A549 (cell line): ENCODE results near the gene TTLL9. TPM values are rescaled to one million over a fixed set of nuclear protein-coding genes. Genes with fewer than 3 reads are reported as not detected.

Experiments used
- ATAC-seq, 2 experiments: fragments of 200-7000 bp in 1 of 2; fragments of >200 bp in 1 of 2; cut with Nextera tagmentation in 1 of 2; cut with Tn5 transposase in 1 of 2; 3 replicates each; pipeline versions ENCODE4 v1.8.0 to v1.9.1; 2018 to 2020; ENCODE audit warnings: mild to moderate bottlenecking in 1 of 2, moderate library complexity in 1 of 2
- CTCF ChIA-PET: fragments of 300-600 bp; sonication (Branson Sonifier 250); formaldehyde crosslinking; extraction: SDS; loops from one replicate; lab custom pipeline; 2021; ENCODE audit warnings: antibody characterized with exemption, inconsistent platforms; lab: Yijun Ruan, JAX
- POLR2A ChIA-PET: fragments of 350-600 bp; formaldehyde crosslinking; extraction: SDS; loops from one replicate; lab custom pipeline; 2021; ENCODE audit warnings: antibody characterized with exemption, inconsistent platforms; lab: Yijun Ruan, JAX
- DNase-seq, 2 experiments: peaks; one replicate each; pipeline versions ENCODE4 v3.0.0 to v3.0.0-alpha.2; 2011 to 2016; ENCODE audit warnings: low read depth in 1 of 2, low spot score in 1 of 2
- FAIRE-seq: peaks from 2 replicates; lab custom pipeline; 2011; peaks lifted over from hg19 to GRCh38; lab: Jason Lieb, UNC
- H3K27ac ChIP-seq, 2 experiments: fragments of >200 bp; sonication (Bioruptor Twin); formaldehyde crosslinking; 3 replicates each; pipeline ENCODE4 v1.5.1; 2016 to 2017
- H3K4me1 ChIP-seq: fragments of >200 bp; sonication (Bioruptor Twin); formaldehyde crosslinking; 3 replicates; pipeline ENCODE4 v1.6.1; 2016
- H3K4me2 ChIP-seq: fragments of >200 bp; sonication (Bioruptor Twin); formaldehyde crosslinking; 3 replicates; pipeline ENCODE4 v1.6.1; 2016
- H3K4me3 ChIP-seq: fragments of >200 bp; sonication (Bioruptor Twin); formaldehyde crosslinking; 3 replicates; pipeline ENCODE4 v1.5.1; 2016
- H3K9me3 ChIP-seq: fragments of >200 bp; sonication (Bioruptor Twin); formaldehyde crosslinking; 3 replicates; pipeline ENCODE4 v1.6.1; 2016
- CBX2 ChIP-seq: fragments of 200-600 bp; sonication (generic); IDR thresholded peaks from 2 replicates; pipeline ENCODE4 v1.6.1; 2016; ENCODE audit warnings: low read depth, mild to moderate bottlenecking, borderline replicate concordance
- CEBPB ChIP-seq, 2 experiments: fragments of >200 bp in 1 of 2; sonication (Bioruptor Twin) in 1 of 2; formaldehyde crosslinking in 1 of 2; IDR thresholded peaks; 2 replicates each; pipeline ENCODE4 v1.6.1; 2012 to 2016
- CHD2 ChIP-seq: fragments of 150-350 bp; IDR thresholded peaks from 2 replicates; pipeline ENCODE4 v1.6.1; 2014; ENCODE audit warnings: low read length; ENCODE audit not compliant: partially characterized antibody
- E2F6 ChIP-seq: IDR thresholded peaks from 2 replicates; pipeline ENCODE4 v1.6.1; 2012; ENCODE audit warnings: low read depth, borderline replicate concordance
- EHMT2 ChIP-seq: fragments of 200-600 bp; sonication (generic); IDR thresholded peaks from 2 replicates; pipeline ENCODE4 v1.6.1; 2016; ENCODE audit warnings: antibody characterized with exemption, low read depth, mild to moderate bottlenecking, moderate library complexity
- ELK1 ChIP-seq: fragments of 150-350 bp; IDR thresholded peaks from 2 replicates; pipeline ENCODE4 v1.6.1; 2014; ENCODE audit warnings: low read depth, mild to moderate bottlenecking, low read length
- EP300 ChIP-seq, 2 experiments: fragments of >200 bp; sonication (Bioruptor Twin); formaldehyde crosslinking; IDR thresholded peaks; 2 replicates in 1 of 2; 3 replicates in 1 of 2; pipeline ENCODE4 v1.6.1; 2016 to 2017
- FOSL2 ChIP-seq, 2 experiments: fragments of 450-650 bp in 1 of 2; fragments of >200 bp in 1 of 2; sonication (Bioruptor Twin) in 1 of 2; formaldehyde crosslinking; IDR thresholded peaks; 2 replicates each; pipeline versions ENCODE4 v1.5.0 to v1.6.1; 2016 to 2020; ENCODE audit warnings: mild to moderate bottlenecking in 1 of 2, moderate library complexity in 1 of 2
- FOXS1 ChIP-seq: fragments of 250-450 bp; sonication (Bioruptor Pico); IDR thresholded peaks from 2 replicates; pipeline ENCODE4 v1.5.0; 2020; ENCODE audit warnings: mild to moderate bottlenecking, moderate library complexity
- GATA3 ChIP-seq: IDR thresholded peaks from 2 replicates; pipeline ENCODE4 v1.6.1; 2012; ENCODE audit warnings: borderline replicate concordance
- HOXB13 ChIP-seq: fragments of 250-450 bp; sonication (Bioruptor Pico); IDR thresholded peaks from 2 replicates; pipeline ENCODE4 v1.5.0; 2020; ENCODE audit warnings: low read depth, mild to moderate bottlenecking, moderate library complexity
- HOXB5 ChIP-seq: fragments of 250-450 bp; sonication (Bioruptor Pico); IDR thresholded peaks from 2 replicates; pipeline ENCODE4 v1.5.0; 2020; ENCODE audit warnings: mild to moderate bottlenecking, moderate library complexity
- JUN ChIP-seq, 2 experiments: fragments of >200 bp; sonication (Bioruptor Twin); formaldehyde crosslinking; IDR thresholded peaks; 2 replicates in 1 of 2; 3 replicates in 1 of 2; pipeline ENCODE4 v1.6.1; 2016 to 2017
- JUNB ChIP-seq: fragments of >200 bp; sonication (Bioruptor Twin); formaldehyde crosslinking; IDR thresholded peaks from 2 replicates; pipeline ENCODE4 v1.6.1; 2016
- NPAS2 ChIP-seq: fragments of 250-450 bp; sonication (Bioruptor Pico); IDR thresholded peaks from 2 replicates; pipeline ENCODE4 v1.8.0; 2022; ENCODE audit warnings: mild to moderate bottlenecking, moderate library complexity, borderline replicate concordance
- NR3C1 ChIP-seq: fragments of >200 bp; sonication (Bioruptor Twin); formaldehyde crosslinking; IDR thresholded peaks from 3 replicates; pipeline ENCODE4 v1.6.1; 2017
- RCOR1 ChIP-seq: fragments of 150-350 bp; IDR thresholded peaks from 2 replicates; pipeline ENCODE4 v1.6.1; 2014; ENCODE audit warnings: antibody characterized with exemption, low read length, low read depth
- RNF2 ChIP-seq: fragments of 200-600 bp; sonication (generic); IDR thresholded peaks from 2 replicates; pipeline ENCODE4 v1.6.1; 2016; ENCODE audit warnings: low read depth, mild to moderate bottlenecking, antibody characterized with exemption, moderate library complexity, borderline replicate concordance
- USF2 ChIP-seq: fragments of 450-650 bp; IDR thresholded peaks from 2 replicates; pipeline ENCODE4 v1.6.1; 2014; ENCODE audit warnings: antibody characterized with exemption
- ZFP36 ChIP-seq: fragments of 450-650 bp; IDR thresholded peaks from 2 replicates; pipeline ENCODE4 v1.6.1; 2014; ENCODE audit warnings: borderline replicate concordance; ENCODE audit not compliant: partially characterized antibody
- ZNF302 ChIP-seq: fragments of 250-450 bp; sonication (Bioruptor Pico); IDR thresholded peaks from 2 replicates; pipeline ENCODE4 v1.9.0; 2021; ENCODE audit warnings: inconsistent platforms, mild to moderate bottlenecking, moderate library complexity
- WGBS: methylation state at CpG from one replicate; pipeline ENCODE4 v1.1.6; 2017; ENCODE audit errors: missing lambda C conversion rate; 5-methylcytosine and 5-hydroxymethylcytosine counted together
- polyA plus RNA-seq, 4 experiments: library from polyadenylated mRNA; depleted of rRNA in 3 of 4; stranded (reverse); fragments of >200 nt; fragmentation: RNase III in 1 of 4; extraction: RNeasy Plus Mini Kit Qiagen cat#74134 plus additional on column Dnase treatment in 1 of 4; gene quantifications; 2 replicates in 3 of 4; 3 replicates in 1 of 4; pipeline ENCODE4 v1.2.3, GENCODE V29; 2011 to 2017

TTLL9 gene
- polyA plus RNA-seq, 2 of the 4 experiments (the other 2 are of a cell fraction), result 0.06 to 0.15 TPM

- Histone ChIP-seq H3K4me2 (peak overlapping the region; percentile 71), H3K27ac (peak overlapping the region; percentile 85 to 86), H3K4me3 (no peak overlapping the region), H3K4me1 (peaks cover 96% of the 10 kb centered on the region), H3K9me3 (no peaks in the 10 kb centered on the region)
- DNase-seq (no peak), FAIRE-seq (no peak), ATAC-seq (0 out of 6 replicates have a peak, but pooled peaks of 1 of the 2 experiments have one; percentile 4)
- 82% methylated on average over 15 of the region's 15 CpGs for WGBS
- POLR2A ChIA-PET, result no interaction called here
- TF ChIP-seq EHMT2 (no peak), NR3C1 (no peak), ZNF302 (no peak), ELK1 (no peak), EP300 (IDR thresholded peaks at IDR 0.05) (no peak), FOXS1 (no peak), RNF2 (no peak), CBX2 (no peak), CEBPB (IDR thresholded peaks at IDR 0.05) (no peak), JUNB (no peak), RCOR1 (no peak), FOSL2 (IDR thresholded peaks at IDR 0.05) (no peak), FOSL2 (CRISPR knock-in tag; IDR thresholded peaks at IDR 0.05) (no peak), GATA3 (no peak), NPAS2 (CRISPR knock-in tag) (no peak), ZFP36 (no peak), CHD2 (no peak)
- TF ChIP-seq, all 56 proteins: peak for 0
- CTCF ChIA-PET, result interaction anchor here (1.0 to 14.7 kb wide), 8 partner anchors 8 to 191 kb away, joined by 3 to 145 read pairs (median 3); partner anchors contain the start of genes MYLK2 and PDRG1
These were observed 29.3 kb upstream of the TTLL9 start for GRCh38 chr20:31840906-31841816.

- Histone ChIP-seq H3K4me3 (no peak overlapping the region), H3K9me3 (no peaks in the 10 kb centered on the region), H3K27ac (peak overlapping the region; percentile 85 to 86), H3K4me1 (peaks cover 91% of the 10 kb centered on the region), H3K4me2 (peak overlapping the region; percentile 71)
- ChIA-PET CTCF (interaction anchor here (1.2 to 14.7 kb wide), 6 partner anchors 9 to 190 kb away, joined by 3 to 145 read pairs (median 14); partner anchors contain the start of gene MYLK2), POLR2A (no interaction called here)
- ATAC-seq (peak; percentile 47 to 68), DNase-seq (peak in 1 of 2 experiments; percentile 79), FAIRE-seq (no peak)
- 17% methylated on average over 6 of the region's 8 CpGs for WGBS
- TF ChIP-seq HOXB5 (CRISPR knock-in tag) (no peak), CHD2 (no peak), HOXB13 (CRISPR knock-in tag) (no peak), USF2 (0 out of 2 replicates have a peak, but pooled peaks have one; percentile 25), JUNB (peak; percentile 26; the same call in 1 of the 2 replicates), CBX2 (no peak), JUN (IDR thresholded peaks at IDR 0.05) (peak in 1 of 2 experiments; percentile 48; a peak in 2 of 5 replicates), EP300 (IDR thresholded peaks at IDR 0.05) (peak in 1 of 2 experiments; percentile 50; a peak in 1 of 5 replicates), E2F6 (no peak), FOSL2 (IDR thresholded peaks at IDR 0.05) (no peak), FOSL2 (CRISPR knock-in tag; IDR thresholded peaks at IDR 0.05) (peak; percentile 20; the same call in 1 of the 2 replicates)
These were observed 28.5 kb upstream of the TTLL9 start for GRCh38 chr20:31841928-31842327.
